MG63 (cell line): ENCODE data around the gene TNC. TPM values are rescaled to one million over a fixed set of nuclear protein-coding genes. Genes with fewer than 3 reads are reported as not detected.

Source experiments
- DNase-seq: peaks from one replicate; pipeline ENCODE4 v3.0.0-alpha.2; 2020
- H3K27me3 ChIP-seq: fragments of 250-450 bp; sonication (Bioruptor Pico); 2 replicates; pipeline ENCODE4 v1.5.1; 2020; ENCODE audit warnings: mild to moderate bottlenecking, moderate library complexity
- H3K36me3 ChIP-seq: fragments of 250-450 bp; sonication (Bioruptor Pico); 2 replicates; pipeline ENCODE4 v1.5.1; 2020; ENCODE audit warnings: mild to moderate bottlenecking, moderate library complexity
- H3K4me3 ChIP-seq: fragments of 250-450 bp; sonication (Bioruptor Pico); 2 replicates; pipeline ENCODE4 v1.5.1; 2020; ENCODE audit warnings: mild to moderate bottlenecking, moderate library complexity
- H3K9me3 ChIP-seq: fragments of 250-450 bp; sonication (Bioruptor Pico); 2 replicates; pipeline ENCODE4 v1.5.1; 2020; ENCODE audit warnings: mild to moderate bottlenecking, moderate library complexity
- total RNA-seq: library from RNA; depleted of rRNA; stranded (reverse); fragments of >200 nt; shearing (Covaris generic); gene quantifications from 2 replicates; pipeline ENCODE4 v1.2.3, GENCODE V29; 2014; ENCODE audit warnings: low replicate concordance; rRNA removed

The TNC gene
- 3.0 and 4.2 TPM in 2 replicates for total RNA-seq

- Histone ChIP-seq H3K9me3 (no peaks in the 10 kb centered on the region), H3K27me3 (no peaks in the 10 kb centered on the region), H3K4me3 (peak within 1 kb of the TSS; percentile 34), H3K36me3 (no peaks in the 10 kb centered on the region)
- DNase-seq = peak; percentile 76
Measured at GRCh38 chr9:115117999-115118878, at the start of gene TNC. TNC (minus strand) TSS chr9:115118157; CDS start chr9:115091018, 27,139 bp downstream.

- Histone ChIP-seq H3K36me3 (no peaks in the 10 kb centered on the region), H3K4me3 (no peak overlapping the region), H3K9me3 (no peaks in the 10 kb centered on the region), H3K27me3 (no peaks in the 10 kb centered on the region)
- peak; percentile 66 for DNase-seq
Measured at GRCh38 chr9:115167175-115167574, 49.2 kb upstream of the TNC start.

GRCh38 chr9:115165233-115165632 lies 47.3 kb upstream of the TNC start:
- Histone ChIP-seq H3K36me3 (no peaks in the 10 kb centered on the region), H3K9me3 (no peaks in the 10 kb centered on the region), H3K27me3 (no peaks in the 10 kb centered on the region), H3K4me3 (no peak overlapping the region)
- DNase-seq = no peak

GRCh38 chr9:115164511-115164974 lies 46.6 kb upstream of the TNC start:
- Histone ChIP-seq H3K9me3 (no peaks in the 10 kb centered on the region), H3K36me3 (no peaks in the 10 kb centered on the region)

GRCh38 chr9:115162946-115163345 lies 45.0 kb upstream of the TNC start:
- no peaks in the 10 kb centered on the region for H3K36me3 ChIP-seq
- no peaks in the 10 kb centered on the region for H3K27me3 ChIP-seq
- H3K4me3 ChIP-seq = no peak overlapping the region
- H3K9me3 ChIP-seq = no peaks in the 10 kb centered on the region
- DNase-seq = no peak

More at GRCh38 chr9:115164511-115164974, 46.6 kb upstream of the TNC start:
- Histone ChIP-seq H3K27me3 (no peaks in the 10 kb centered on the region), H3K4me3 (no peak overlapping the region)
- peak; percentile 71 for DNase-seq

- Histone ChIP-seq H3K27me3 (no peaks in the 10 kb centered on the region), H3K4me3 (no peak overlapping the region), H3K9me3 (no peaks in the 10 kb centered on the region), H3K36me3 (no peaks in the 10 kb centered on the region)
- no peak for DNase-seq
Measured at GRCh38 chr9:115161446-115161845, 43.5 kb upstream of the TNC start.

GRCh38 chr9:115158661-115159481 lies 40.9 kb upstream of the TNC start:
- H3K36me3 ChIP-seq = no peaks in the 10 kb centered on the region
- H3K27me3 ChIP-seq = no peaks in the 10 kb centered on the region
- no peak overlapping the region for H3K4me3 ChIP-seq
- DNase-seq = no peak
- no peaks in the 10 kb centered on the region for H3K9me3 ChIP-seq

GRCh38 chr9:115157245-115157674 lies 39.3 kb upstream of the TNC start:
- Histone ChIP-seq H3K36me3 (no peaks in the 10 kb centered on the region), H3K9me3 (no peaks in the 10 kb centered on the region), H3K4me3 (no peak overlapping the region), H3K27me3 (no peaks in the 10 kb centered on the region)
- peak; percentile 59 for DNase-seq

- Histone ChIP-seq H3K36me3 (no peaks in the 10 kb centered on the region), H3K4me3 (no peak overlapping the region), H3K27me3 (no peaks in the 10 kb centered on the region), H3K9me3 (no peaks in the 10 kb centered on the region)
- DNase-seq = peak; percentile 11
Measured at GRCh38 chr9:115155037-115155436, 37.1 kb upstream of the TNC start.

- no peak overlapping the region for H3K4me3 ChIP-seq
- no peaks in the 10 kb centered on the region for H3K9me3 ChIP-seq
- H3K27me3 ChIP-seq = no peaks in the 10 kb centered on the region
- no peak for DNase-seq
- no peaks in the 10 kb centered on the region for H3K36me3 ChIP-seq
Measured at GRCh38 chr9:115154617-115155016, 36.7 kb upstream of the TNC start.

GRCh38 chr9:115152281-115152820 lies 34.4 kb upstream of the TNC start:
- Histone ChIP-seq H3K36me3 (no peaks in the 10 kb centered on the region), H3K4me3 (no peak overlapping the region), H3K27me3 (no peaks in the 10 kb centered on the region), H3K9me3 (no peaks in the 10 kb centered on the region)
- DNase-seq = no peak

GRCh38 chr9:115148721-115149120 lies 30.8 kb upstream of the TNC start:
- DNase-seq = no peak
- H3K36me3 ChIP-seq = no peaks in the 10 kb centered on the region
- H3K4me3 ChIP-seq = no peak overlapping the region

GRCh38 chr9:115146581-115147021 lies 28.6 kb upstream of the TNC start:
- Histone ChIP-seq H3K9me3 (peaks cover 5% of the 10 kb centered on the region), H3K36me3 (no peaks in the 10 kb centered on the region), H3K27me3 (no peaks in the 10 kb centered on the region), H3K4me3 (no peak overlapping the region)
- DNase-seq = peak; percentile 50

More at GRCh38 chr9:115148721-115149120, 30.8 kb upstream of the TNC start:
- no peaks in the 10 kb centered on the region for H3K27me3 ChIP-seq
- H3K9me3 ChIP-seq = no peaks in the 10 kb centered on the region

- H3K4me3 ChIP-seq = no peak overlapping the region
- H3K27me3 ChIP-seq = no peaks in the 10 kb centered on the region
- H3K9me3 ChIP-seq = peaks cover 5% of the 10 kb centered on the region
- DNase-seq = no peak
- no peaks in the 10 kb centered on the region for H3K36me3 ChIP-seq
Measured at GRCh38 chr9:115144706-115145105, 26.7 kb upstream of the TNC start.

GRCh38 chr9:115143689-115144088 lies 25.7 kb upstream of the TNC start:
- no peak overlapping the region for H3K4me3 ChIP-seq
- H3K9me3 ChIP-seq = peaks cover 5% of the 10 kb centered on the region
- no peaks in the 10 kb centered on the region for H3K36me3 ChIP-seq
- H3K27me3 ChIP-seq = no peaks in the 10 kb centered on the region
- DNase-seq = no peak

- H3K9me3 ChIP-seq = peaks cover 5% of the 10 kb centered on the region
- no peaks in the 10 kb centered on the region for H3K27me3 ChIP-seq
- DNase-seq = no peak
- H3K36me3 ChIP-seq = no peaks in the 10 kb centered on the region
- no peak overlapping the region for H3K4me3 ChIP-seq
Measured at GRCh38 chr9:115142517-115143270, 24.7 kb upstream of the TNC start.
